GM19395 (cell line): Measurements from ENCODE around the gene SRGN.
"Not testable (repeated sequence)": the region's sequence is repeated elsewhere in the genome, so short reads cannot be mapped to it uniquely, and the experiment has no call there.

Source experiments
- ATAC-seq: cut with Tn5 transposase; IDR thresholded peaks from one replicate; pipeline ENCODE4 v1.9.1; 2021; ENCODE audit warnings: mild to moderate bottlenecking, moderate library complexity; ENCODE audit not compliant: unreplicated experiment

SRGN gene, protein sequence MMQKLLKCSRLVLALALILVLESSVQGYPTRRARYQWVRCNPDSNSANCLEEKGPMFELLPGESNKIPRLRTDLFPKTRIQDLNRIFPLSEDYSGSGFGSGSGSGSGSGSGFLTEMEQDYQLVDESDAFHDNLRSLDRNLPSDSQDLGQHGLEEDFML

DNA sequence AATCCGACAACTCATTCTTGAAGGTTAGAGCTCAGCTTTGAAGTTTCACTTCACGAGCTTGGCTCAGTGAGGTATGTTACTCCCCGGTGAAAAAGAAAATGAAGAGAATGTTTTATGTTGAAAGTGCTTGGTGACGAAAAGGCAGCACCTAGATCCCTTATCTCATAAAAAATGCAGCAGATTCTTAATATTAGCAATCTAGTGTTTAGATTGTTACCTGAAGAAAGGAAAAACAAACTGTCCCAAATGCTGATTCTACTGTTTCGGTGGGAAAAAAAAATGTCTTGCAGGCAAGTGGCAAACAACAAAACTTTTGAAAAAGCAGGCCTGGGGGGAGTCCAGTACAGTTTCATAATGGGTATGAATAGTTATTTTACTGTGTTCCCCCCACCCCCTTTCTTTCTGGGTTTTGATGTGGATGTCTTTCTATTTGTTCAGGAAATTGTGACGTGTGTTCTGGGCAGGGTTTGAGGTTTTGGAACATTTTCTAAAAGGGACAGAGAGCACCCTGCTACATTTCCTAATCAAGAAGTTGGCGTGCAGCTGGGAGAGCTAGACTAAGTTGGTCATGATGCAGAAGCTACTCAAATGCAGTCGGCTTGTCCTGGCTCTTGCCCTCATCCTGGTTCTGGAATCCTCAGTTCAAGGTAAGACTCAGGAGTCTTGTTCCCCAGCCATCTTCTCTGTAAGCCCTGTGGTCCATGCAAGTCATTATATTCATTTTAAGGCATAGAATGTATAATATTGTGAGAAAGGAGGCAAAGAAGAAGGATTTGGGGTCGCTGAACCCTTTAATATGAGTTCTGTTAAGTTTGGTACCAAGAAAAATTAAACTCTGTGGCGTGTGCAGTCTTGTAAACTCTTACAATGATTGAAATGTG is at the start of gene SRGN:
TSS of gene SRGN (plus strand) at position 514 of the 881 bp plus-strand sequence. CDS start at position 569, 55 bp downstream.
- peak; percentile 61 for ATAC-seq

DNA sequence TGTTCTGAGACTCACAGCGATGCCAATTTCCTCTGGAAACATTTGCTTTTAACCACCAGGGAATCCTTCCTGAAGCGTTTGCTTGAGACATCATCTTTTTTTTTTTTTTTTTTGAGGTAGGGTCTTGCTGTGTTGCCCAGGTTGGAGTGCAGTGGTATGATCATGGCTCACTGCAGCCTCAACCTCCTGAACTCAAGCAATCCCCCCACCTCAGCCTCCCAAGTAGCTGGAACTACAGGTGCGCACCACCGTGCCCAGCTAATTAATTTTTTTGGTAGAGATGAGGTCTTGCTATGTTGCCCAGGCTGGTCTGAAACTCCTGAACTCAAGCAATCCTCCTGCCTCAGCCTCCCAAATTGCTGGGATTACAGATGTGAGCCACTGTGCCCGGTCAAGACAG is 47.0 kb upstream of the SRGN start:
- ATAC-seq = not testable (repeated sequence)

DNA sequence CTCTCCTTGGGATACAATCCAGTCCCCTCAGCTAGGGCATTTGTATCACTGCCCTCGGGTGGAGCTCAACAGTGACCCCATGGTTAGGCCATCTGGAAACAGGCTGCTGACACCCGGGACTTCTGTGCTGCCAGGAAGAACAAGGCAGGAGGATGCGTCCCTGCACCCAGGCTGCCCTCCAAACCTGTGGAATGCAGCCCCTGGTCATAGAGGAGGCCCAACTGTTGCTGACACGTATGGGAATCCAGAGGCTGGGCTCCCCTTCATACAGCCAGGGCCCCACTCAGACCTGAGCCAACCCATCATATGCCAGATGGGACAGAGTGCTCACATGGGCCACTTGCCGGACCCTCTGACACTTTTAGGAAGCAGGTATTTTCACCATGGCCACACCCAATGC is 45.5 kb upstream of the SRGN start:
- ATAC-seq = no peak

DNA sequence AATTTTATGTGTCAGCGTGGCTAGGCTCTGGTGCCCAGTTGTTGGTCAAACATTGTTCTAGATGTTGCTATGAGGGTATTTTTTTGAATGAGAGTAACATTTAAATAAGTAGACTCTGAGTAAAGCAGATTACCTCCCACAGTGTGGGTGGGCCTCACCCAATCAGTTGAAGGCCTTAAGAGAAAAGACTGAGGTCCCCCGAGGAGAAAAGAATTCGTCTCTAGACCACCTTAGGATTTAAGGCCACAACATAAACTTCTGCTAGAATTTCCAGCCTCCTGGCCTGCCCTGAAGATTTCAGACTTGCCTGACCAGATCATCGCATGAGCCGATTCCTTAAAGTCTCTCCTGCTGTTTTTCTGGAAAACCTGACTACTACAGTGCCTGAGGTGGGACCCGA is 45.1 kb upstream of the SRGN start:
- no peak for ATAC-seq

DNA sequence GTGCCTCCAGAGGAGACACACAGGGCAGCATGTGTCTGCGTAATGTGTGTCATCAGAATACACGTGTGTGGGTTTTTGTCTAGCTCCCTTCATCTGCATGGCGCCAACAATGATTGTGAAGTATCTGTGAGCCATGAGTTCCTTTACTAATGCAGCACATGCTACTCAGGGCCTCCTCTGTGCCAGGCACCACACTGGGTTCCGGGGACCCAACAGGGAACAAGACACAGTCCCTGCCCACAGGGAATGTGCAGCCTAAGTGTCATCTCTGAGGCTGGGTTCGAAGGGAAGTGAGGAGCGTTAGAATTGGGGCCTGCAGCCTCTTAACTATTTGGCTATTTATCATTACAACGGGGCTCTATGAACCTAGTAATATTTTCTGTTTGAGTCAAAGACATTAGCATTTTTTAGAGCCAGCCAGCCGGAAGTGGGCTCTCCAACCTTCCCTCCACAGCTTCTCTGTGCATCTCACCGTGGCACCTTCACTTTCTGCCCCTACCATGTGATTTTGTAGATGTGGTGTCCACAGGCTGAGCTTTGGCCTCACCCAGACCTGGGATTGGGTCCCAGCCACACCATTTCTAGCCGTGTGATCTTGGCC is 43.9 kb upstream of the SRGN start:
- peak; percentile 57 for ATAC-seq

DNA sequence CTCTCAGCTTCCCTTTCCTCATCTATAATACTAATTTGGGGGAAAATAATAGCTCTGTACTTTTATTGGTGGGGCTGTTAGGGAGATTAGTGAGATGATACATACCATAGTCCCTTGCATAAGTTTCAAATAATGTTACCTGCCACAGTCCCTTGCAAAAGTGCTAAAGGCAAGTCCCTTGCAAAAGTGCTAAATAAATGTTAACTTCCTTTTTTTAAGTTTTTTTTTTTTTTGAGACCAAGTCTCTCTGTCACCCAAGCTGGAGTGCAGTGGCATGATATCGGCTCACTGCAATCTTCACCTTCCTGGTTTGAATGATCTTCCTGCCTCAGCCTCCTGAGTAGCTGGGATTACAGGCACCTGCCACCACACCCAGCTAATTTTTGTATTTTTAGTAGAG is 43.4 kb upstream of the SRGN start:
- no peak for ATAC-seq

DNA sequence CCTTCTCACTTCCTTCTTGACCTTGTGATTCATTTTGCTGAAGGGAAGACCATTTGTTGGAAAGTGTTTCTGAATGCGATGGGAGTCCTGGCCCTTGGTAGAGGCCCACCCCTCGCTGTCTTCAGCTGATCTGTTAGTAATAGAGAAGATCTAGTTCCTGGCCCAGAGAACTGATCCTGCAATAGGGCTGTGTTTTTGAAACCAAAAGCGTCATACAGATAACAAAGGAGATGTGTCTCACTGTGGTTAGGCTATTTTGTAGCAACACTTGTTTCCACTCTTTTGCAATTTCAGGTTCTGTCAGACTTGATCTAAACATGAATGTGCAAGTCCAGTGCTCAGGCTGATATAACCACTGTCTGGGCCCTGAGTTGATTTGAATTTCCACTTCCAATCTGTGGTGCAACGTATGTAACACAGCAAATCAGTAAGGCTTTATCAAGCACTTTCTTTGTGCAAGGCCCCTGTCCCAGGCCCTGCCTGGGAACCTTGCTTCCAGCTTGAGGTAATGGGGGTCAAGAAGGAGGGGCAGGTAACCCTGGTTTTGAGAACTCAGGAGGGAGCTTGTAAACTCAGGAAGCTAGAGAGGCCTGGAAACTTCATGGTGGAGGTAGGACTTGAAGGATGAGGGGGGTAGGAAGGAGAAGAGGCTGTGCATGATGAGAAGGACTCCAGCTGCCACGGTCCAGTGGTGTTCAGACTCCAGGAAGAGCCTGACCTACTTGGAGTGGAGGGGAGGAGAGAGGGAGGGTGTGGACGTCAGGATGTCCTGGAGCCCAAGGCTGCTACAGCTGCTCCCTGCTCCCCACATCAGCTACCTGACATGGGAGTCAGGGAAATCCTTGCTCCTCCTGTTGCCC is 42.2 kb upstream of the SRGN start:
- ATAC-seq = peak; percentile 70

DNA sequence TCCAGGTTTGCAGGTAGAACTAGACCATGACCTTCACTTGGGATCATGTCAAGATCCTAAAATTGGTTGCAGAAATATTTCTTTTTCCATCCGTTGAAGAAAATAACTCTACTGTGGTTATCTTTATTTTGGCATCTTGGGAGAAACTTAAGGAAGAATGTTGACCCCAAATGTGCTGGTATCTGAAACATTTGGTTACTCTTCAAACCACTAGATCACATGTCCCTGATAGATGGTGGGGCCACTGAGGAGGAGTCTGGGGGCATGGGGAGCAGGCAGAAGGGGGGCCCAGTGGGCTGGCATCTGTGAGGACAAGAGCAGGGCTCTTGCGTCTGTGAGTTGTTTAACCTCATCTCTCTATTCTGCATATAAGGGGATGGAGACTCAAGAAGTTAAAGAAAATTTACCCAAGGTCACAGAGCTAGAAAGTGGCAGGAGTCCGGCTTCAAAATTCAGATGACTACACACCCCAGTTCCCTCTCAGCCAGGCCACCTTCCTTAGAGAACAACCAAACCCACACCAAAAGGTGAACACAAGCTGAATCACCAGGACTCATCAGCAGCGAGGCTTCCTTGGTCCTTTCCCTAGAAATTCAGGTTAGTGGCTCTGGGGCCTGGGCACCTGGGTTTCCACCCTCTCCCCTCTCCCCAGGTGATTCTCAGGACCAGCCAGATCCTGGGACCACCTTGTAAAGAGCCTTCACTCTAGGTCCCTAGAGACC is 40.6 kb upstream of the SRGN start:
- no peak for ATAC-seq

DNA sequence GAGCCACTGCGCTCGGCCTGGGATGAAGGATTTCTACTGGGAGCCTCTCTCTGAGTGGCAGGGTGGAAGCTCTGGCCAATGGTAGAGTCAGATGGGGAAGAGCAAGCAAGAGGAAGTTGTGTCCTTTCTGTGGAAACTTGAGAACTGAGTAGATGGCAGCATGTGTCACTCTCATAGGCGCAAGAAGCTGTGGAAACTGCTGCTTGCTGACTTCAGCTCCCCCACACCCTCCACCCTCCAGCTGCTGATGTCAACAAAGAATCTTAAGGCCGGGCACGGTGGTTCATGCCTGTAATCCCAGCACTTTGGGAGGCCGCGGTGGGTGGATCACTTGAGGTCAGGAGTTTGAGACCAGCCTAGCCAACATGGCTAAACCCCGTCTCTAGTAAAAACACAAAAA is 39.8 kb upstream of the SRGN start:
- no peak for ATAC-seq

DNA sequence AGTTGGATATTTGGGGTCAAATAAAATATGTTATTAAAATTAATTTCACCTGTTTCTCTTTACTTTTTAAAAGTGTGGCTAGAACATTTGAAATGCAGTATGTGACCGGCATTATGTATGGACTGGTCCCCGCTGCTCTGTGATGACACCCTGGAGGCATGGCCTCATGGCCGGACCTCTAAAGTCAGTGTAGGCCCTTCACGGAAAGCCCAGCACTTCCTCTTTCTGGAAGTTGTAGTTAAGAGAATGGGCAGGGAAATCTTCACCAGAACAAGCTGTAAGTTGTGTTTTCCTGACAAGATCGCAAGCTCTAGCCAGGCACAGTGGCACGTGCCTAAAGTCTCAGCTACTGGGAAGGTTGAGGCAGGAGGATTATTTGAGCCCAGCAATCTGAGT is 38.3 kb upstream of the SRGN start:
- ATAC-seq = no peak

DNA sequence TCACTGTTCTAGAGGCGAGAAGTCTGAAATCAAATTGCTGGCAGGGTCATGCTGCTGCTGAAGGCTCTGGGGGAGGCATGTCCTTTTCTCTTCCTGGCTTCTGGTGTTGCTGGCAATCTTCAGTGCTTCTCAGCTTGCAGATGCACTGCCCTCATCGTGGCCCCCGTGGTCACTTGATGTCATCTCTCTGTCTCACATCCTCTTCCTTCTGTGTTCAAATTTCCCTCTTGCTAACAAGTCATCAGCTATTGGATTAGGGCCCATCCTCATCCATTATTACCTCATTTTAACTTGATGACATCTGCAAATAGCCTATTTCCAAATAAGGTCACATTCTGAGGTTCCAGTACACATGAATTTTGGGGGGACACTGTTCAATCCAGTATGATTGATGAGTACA is 36.6 kb upstream of the SRGN start:
- peak; percentile 45 for ATAC-seq

DNA sequence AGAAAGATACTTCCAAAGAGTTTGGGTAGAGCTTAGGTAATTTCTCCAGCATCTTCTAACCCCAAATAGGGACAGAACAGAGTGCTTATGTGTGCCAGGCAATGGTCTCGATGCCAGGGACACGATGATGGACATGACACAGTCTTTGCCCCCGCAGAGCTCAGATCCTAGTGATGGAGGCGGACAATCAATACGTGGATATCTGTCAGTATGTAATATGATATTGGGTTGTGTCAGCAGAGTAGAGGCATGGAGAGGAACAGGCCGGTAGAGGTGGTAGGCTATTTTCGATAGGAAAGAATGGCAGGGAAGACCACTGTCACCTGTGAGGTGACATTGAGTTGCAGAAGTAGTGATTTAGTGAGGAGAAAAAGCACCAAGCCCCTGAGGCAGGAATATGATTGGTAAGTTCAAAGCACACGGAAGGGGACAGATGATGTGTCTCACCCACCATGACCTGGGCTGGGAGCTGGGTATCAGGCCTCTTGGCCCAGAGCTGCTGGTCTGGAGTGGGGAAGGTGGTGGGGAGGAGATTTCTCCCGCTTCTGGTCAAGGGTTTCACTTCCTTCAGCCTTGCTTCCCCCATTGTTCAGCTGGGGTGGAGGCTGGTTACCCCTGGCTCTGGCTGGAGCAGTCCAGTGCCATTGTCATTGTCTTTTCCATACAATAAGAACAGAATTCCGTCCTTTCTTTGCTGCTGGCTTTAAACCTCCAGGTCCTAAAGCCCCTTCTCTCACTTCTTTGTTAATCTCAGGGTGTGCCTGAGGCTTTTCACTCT is 36.0 kb upstream of the SRGN start:
- no peak for ATAC-seq

DNA sequence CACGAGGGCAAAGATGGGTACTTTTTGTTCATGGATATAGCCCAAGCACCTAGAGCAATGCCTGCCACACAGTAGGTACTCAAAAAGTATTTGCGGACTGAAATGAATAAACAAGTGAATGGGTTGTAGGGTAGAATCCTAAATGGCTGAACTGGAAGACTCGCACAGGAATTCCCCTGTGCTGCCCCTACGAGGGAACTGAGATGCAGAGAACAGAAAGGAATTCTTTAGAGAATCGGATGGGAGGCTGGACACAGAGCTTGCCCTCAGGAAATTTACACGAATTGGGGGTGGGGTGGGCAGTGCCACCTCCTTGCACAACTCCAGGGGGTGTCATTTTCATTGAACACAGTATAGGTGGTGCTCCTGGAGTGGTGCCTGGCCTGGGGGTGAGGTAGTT is 35.2 kb upstream of the SRGN start:
- no peak for ATAC-seq

DNA sequence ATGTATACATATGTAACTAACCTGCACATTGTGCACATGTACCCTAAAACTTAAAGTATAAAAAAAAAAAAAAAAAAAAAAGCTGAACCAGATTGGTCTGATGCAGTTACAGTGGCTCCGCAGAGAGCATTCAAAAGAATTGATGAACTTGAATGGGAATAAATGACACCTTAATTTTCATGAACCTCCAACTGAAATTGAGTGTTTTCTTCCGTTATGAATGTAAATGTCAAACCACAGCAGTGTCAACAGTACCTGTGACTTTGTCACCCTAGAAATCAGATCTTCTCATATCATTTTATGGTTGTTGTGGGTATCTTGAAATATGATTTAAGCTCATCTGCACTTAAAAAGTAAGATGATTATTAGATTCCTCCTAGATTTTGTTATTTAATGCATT is 32.7 kb upstream of the SRGN start:
- ATAC-seq = no peak

DNA sequence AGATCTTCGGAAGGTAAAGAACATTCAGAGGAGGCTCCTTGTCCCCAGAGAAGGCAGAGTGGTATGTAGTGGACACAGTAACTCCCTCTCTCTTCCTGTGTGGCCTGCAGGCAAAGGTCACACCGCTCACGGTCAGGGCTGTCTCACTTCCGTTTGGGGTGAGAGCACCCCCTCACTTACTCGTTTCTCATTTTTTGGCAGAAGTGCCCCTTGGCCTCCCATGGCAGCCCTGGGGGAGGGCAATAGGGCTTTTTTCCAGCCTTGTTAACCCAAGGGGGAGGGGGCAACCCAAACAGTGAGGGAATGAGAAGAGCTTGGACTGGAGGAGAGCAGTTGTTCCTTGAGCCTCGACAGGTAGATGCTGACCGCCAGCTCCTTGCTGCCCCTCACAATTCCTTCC is 31.8 kb upstream of the SRGN start:
- ATAC-seq = no peak

DNA sequence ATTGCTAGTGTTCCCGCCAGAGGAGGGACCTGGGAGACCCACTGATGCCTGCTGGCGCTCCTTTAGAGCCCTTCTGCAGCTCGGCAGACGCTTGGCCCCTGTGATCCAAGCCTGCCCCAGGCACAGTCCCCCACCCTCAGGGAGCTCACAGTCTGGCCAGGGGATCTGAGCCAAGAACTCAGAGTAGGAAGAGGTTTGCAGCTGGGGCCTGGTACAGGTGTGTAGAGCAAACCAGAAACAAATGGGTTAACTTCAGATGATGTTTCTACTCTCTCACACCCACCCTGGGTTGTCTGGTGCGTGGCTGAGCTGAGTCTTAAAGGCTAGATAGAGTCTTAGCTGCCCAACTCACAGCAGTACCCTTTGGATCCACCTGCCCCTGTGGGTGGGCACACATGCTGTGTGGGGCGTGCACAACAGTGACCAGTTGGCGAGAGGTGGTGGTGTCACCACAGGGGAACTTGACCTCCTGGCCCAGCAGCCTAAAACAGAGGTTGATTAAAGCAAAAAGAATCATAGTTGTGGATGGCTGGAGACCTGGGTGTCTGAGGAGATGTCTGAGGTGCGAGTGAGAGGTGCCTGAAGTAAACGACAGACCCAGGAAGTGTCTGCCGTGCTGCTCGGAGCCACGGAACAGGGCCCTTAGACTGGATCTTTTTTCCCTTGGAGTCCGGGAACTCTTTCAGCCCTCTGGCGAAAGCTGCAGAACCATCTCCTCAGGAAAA is 31.2 kb upstream of the SRGN start:
- no peak for ATAC-seq

DNA sequence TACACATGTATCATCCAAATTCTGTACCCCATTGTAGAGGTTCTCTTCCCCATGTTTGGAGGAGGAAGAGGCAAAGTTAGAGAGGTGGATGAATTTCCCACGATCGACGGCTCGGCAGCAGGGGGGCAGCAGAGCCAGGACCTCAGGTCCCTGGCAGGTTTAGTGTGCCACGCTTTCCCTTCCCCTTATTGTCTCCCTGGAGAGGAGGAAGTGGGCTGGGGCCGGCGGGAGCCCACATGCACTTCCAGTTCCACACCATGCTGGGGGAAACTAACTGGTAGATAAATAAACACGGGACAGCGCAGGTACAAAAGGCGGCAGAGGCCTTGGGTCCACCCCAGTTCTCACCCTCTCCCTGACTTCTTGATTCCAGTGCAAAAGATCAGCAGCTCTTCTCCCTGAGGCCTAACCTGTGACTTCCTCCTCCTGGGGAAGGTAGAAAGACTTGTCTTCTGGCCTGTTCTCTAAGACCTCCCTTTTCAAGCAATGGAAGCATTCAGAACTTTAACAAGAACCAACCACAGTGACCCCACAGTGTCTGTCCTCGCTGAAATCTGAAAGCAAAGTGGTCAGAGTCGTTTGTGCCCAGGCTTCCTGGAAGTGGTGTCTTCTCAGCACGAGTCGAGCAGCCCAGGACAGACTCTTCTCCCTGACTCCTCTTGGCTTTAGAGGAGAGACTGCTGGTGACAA is 30.5 kb upstream of the SRGN start:
- ATAC-seq = no peak

DNA sequence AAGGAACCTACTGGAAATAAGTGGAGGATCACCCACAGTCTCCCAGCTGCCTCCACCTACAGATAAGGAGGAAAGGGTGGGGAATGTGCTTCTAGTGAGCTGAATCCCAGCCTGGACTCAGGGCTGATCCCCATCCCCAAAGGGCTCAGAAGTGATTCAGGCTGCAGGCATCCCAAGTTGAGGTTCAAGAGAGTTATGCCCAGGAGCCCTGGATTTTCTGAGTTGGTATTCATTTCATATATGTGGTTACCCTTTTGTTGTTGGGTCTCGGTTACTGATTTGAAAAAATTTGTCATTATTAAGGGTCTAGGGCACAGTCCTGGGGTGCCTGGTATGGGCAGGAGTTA is 30.0 kb upstream of the SRGN start:
- ATAC-seq = no peak
